Thoracic aorta (tissue), 2 donors: ENCODE results near the gene KRT10. TPM values are rescaled to one million over a fixed set of nuclear protein-coding genes. Genes with fewer than 3 reads are reported as not detected.

ENCODE experiments used
- ATAC-seq: fragments of 150-250 bp; one replicate; pipeline ENCODE4 v1.8.0; 2017; ENCODE audit warnings: low read depth; ENCODE audit not compliant: insufficient number of reproducible peaks, low FRiP score
- DNase-seq: peaks from one replicate; pipeline ENCODE4 v3.0.0-alpha.2; 2020; ENCODE audit warnings: low spot score
- H3K27ac ChIP-seq, 2 donors: fragments of 200-600 bp; sonication (generic); 1 replicate in 1 of 2; 2 replicates in 1 of 2; pipeline ENCODE4 v1.5.1; 2016; ENCODE audit warnings: mild to moderate bottlenecking in 2 of 2, moderate library complexity in 2 of 2
- H3K27me3 ChIP-seq: fragments of 200-600 bp; sonication (generic); replicated peaks from 2 replicates; pipeline ENCODE4 v1.6.0; 2016; ENCODE audit warnings: mild to moderate bottlenecking; ENCODE audit not compliant: insufficient read depth
- H3K36me3 ChIP-seq: fragments of 200-600 bp; sonication (generic); one replicate; pipeline ENCODE4 v1.5.1; 2016
- H3K4me1 ChIP-seq, 2 donors: fragments of 200-600 bp; sonication (generic); 1 replicate in 1 of 2; 2 replicates in 1 of 2; pipeline versions ENCODE4 v1.5.1 to v1.6.0; 2016; ENCODE audit warnings: low read depth in 2 of 2, mild to moderate bottlenecking in 1 of 2; ENCODE audit not compliant: control insufficient read depth in 1 of 2
- H3K4me3 ChIP-seq: fragments of 200-600 bp; sonication (generic); 2 replicates; pipeline ENCODE4 v1.5.1; 2016; ENCODE audit warnings: mild to moderate bottlenecking
- H3K9me3 ChIP-seq: fragments of 200-600 bp; sonication (generic); 2 replicates; pipeline ENCODE4 v1.5.1; 2016
- CTCF ChIP-seq: fragments of 200-600 bp; sonication (generic); IDR thresholded peaks from one replicate; pipeline ENCODE4 v1.5.1; 2019; ENCODE audit warnings: antibody characterized with exemption
- total RNA-seq, 2 donors: library from RNA; depleted of rRNA; stranded (reverse); fragments of >200 nt; gene quantifications; one replicate each; pipeline versions ENCODE4 v1.1.0 to v1.2.3, GENCODE V29; 2016

KRT10 gene
- total RNA-seq, 2 donors from 2014 or later, result 2.3 to 13.5 TPM

DNA sequence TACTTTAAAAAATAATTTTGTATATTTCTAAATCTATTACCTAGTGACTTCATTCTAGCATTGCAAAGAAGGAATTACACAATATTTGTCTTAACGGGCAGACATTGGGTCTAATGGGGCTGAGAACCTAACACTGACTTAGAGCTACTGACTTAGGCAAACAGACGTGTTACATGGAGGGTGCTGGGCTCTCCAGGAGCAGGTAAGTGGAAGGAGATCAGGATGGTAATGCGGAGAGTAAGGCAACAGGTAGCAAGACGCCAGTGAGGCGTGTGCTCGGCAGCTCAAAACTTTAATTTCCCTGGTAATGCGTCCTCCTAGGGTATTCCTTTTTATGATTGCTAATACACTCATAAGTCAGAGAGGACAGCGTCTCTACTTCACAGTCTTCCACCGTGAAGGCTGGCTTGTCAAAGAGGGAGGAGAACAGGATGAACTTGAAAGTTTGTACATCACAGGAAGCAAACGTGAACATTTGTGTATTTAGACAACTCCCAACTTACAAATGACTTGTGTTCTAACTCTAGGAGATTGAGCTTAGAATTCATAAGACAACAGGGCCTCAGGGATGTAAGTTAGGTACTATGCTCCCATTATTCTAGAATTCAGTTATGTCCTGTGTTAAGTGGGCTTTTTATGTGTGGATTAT lies 27.3 kb downstream of the KRT10 start:
- Histone ChIP-seq H3K27ac (no peak overlapping the region), H3K36me3 (no peaks in the 10 kb centered on the region), H3K4me1 (no peaks in the 10 kb centered on the region), H3K9me3 (no peaks in the 10 kb centered on the region), H3K4me3 (no peak overlapping the region), H3K27me3 (no peaks in the 10 kb centered on the region)
- DNase-seq (no peak), ATAC-seq (no peak)
- no peak for TF ChIP-seq CTCF

DNA sequence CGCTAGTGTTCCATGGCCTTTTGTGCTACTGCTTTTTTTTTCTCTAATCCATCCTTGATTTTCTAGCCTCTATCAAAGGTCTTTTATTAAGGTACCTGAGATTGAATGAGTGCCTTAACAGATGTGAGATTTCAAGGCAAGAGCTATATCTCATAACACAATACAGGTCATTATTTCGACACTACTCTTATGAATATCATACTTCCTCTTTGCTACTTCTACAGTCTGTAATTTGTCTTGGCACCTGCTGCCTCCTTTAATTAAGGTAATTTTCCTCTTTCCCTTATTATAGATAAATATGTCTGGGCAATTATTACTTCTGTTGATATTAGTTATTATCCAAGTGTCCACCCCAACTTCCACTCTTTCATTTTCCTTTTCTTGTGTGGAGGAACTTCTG lies 27.9 kb downstream of the KRT10 start:
- TF ChIP-seq CTCF, result no peak
- H3K9me3 ChIP-seq, result no peaks in the 10 kb centered on the region
- no peak overlapping the region for H3K27ac ChIP-seq
- no peaks in the 10 kb centered on the region for H3K36me3 ChIP-seq
- H3K4me3 ChIP-seq, result no peak overlapping the region
- no peaks in the 10 kb centered on the region for H3K27me3 ChIP-seq
- H3K4me1 ChIP-seq, result no peaks in the 10 kb centered on the region
- DNase-seq (no peak), ATAC-seq (no peak)

- TF ChIP-seq CTCF, result no peak
- H3K27me3 ChIP-seq, result no peaks in the 10 kb centered on the region
- H3K4me1 ChIP-seq, result no peaks in the 10 kb centered on the region
- no peak overlapping the region for H3K27ac ChIP-seq
- H3K9me3 ChIP-seq, result no peaks in the 10 kb centered on the region
- DNase-seq (no peak), ATAC-seq (no peak)
- no peaks in the 10 kb centered on the region for H3K36me3 ChIP-seq
- H3K4me3 ChIP-seq, result no peak overlapping the region
These were observed 28.6 kb downstream of the KRT10 start for GRCh38 chr17:40793832-40794231.

- Histone ChIP-seq H3K27me3 (no peaks in the 10 kb centered on the region), H3K4me3 (no peak overlapping the region), H3K9me3 (no peaks in the 10 kb centered on the region), H3K27ac (no peak overlapping the region), H3K4me1 (no peaks in the 10 kb centered on the region), H3K36me3 (no peaks in the 10 kb centered on the region)
- ATAC-seq (no peak), DNase-seq (no peak)
- peak; percentile 35 for TF ChIP-seq CTCF
These were observed 30.5 kb downstream of the KRT10 start for GRCh38 chr17:40791787-40792436.

- no peak for TF ChIP-seq CTCF
- no peak for ATAC-seq
These were observed 31.3 kb downstream of the KRT10 start for GRCh38 chr17:40791111-40791510.

More at GRCh38 chr17:40791111-40791510, 31.3 kb downstream of the KRT10 start:
- Histone ChIP-seq H3K36me3 (no peaks in the 10 kb centered on the region), H3K27me3 (no peaks in the 10 kb centered on the region), H3K27ac (no peak overlapping the region), H3K4me1 (no peaks in the 10 kb centered on the region), H3K4me3 (no peak overlapping the region), H3K9me3 (no peaks in the 10 kb centered on the region)
- no peak for DNase-seq
